Spleen (tissue), 7 donors: ENCODE results near the gene S100A5.

Experiments used
- POLR2A ChIP-seq, 3 donors: fragments of 450-650 bp; IDR thresholded peaks; one replicate each; pipeline ENCODE4 v1.5.1; 2017; ENCODE audit warnings: antibody characterized with exemption in 3 of 3, mild to moderate bottlenecking in 1 of 3
- TF ChIP-seq, protein P1 (sequence below), 11 experiments: fragments of 200-600 bp in 7 of 11; fragments of 450-650 bp in 4 of 11; sonication (generic) in 4 of 11; IDR thresholded peaks in 8 of 11; conservative IDR thresholded peaks in 3 of 11; 1 replicate in 7 of 11; 2 replicates in 4 of 11; pipeline versions ENCODE4 v1.4.0 to v1.8.0; 2016 to 2021; ENCODE audit warnings: antibody characterized with exemption in 11 of 11, inconsistent platforms in 4 of 11, mild to moderate bottlenecking in 1 of 11
- donor health status: DM: no; HTN: no; CAD: no; lungs with moderate emphysema.
- donor health status: DM: no; HTN: no; CAD: no.
- donor health status: DM: no; HTN: no; CAD: no.

DNA sequence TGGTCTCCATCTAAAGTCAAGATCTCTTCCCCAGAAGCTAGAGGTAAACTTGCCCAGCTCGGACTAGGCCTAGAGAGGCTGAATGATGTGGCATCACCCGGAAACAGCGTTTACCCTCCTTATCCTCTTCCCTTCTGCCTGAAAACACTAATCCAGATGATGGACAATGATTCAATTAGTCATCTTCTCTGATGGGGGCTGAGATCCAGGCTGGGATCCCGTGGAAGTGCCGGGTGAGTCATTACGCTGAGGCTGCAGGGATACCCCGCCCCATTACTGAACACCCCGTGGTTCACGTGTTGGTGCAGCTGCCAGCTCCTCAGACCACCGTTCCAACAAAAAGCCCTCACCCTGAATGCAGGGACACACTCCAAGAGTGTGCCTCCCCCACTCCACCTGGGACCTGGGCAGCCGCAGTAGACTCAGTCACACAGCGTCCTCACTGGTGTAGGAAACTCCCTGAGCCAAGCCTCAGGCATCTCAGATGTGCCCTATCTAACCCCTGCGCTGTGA, 7.0 kb downstream of the S100A5 start:
- TF ChIP-seq POLR2A (IDR thresholded peaks at IDR 0.05): no peak
- TF ChIP-seq, protein P1, sequence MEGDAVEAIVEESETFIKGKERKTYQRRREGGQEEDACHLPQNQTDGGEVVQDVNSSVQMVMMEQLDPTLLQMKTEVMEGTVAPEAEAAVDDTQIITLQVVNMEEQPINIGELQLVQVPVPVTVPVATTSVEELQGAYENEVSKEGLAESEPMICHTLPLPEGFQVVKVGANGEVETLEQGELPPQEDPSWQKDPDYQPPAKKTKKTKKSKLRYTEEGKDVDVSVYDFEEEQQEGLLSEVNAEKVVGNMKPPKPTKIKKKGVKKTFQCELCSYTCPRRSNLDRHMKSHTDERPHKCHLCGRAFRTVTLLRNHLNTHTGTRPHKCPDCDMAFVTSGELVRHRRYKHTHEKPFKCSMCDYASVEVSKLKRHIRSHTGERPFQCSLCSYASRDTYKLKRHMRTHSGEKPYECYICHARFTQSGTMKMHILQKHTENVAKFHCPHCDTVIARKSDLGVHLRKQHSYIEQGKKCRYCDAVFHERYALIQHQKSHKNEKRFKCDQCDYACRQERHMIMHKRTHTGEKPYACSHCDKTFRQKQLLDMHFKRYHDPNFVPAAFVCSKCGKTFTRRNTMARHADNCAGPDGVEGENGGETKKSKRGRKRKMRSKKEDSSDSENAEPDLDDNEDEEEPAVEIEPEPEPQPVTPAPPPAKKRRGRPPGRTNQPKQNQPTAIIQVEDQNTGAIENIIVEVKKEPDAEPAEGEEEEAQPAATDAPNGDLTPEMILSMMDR (IDR thresholded peaks at IDR 0.05 in 8 of 11, conservative IDR thresholded peaks at IDR 0.05 in 3 of 11): no peak
